Retina (tissue), 1 donor: Measurements from ENCODE around the gene PXYLP1.

ENCODE experiments used
- DNase-seq: peaks from one replicate; pipeline ENCODE4 v3.0.0-alpha.2; 2016

Gene PXYLP1

DNA sequence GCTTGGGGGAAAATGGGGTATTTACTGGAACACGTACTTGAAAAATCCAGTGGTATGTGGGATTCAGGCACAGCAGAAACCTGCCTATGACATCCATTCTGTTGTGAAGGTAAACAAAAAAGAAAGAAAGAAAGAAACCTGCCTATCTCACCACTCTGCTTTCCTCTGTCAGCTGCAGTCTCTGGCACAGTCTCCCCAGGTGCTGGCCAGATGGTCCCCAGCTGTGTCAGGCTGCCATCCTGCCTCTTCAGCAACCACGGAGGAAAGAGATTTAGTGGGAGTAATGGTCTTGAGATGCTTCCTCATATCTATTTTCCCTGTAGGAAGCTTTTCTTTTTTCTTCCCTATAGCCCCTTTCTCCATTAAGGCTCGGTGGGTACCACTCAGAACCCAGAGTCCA lies 2.5 kb upstream of the PXYLP1 start:
- peak; percentile 31 for DNase-seq

- DNase-seq: no peak
Measured at GRCh38 chr3:141230293-141230692, 1.3 kb upstream of the PXYLP1 start.

- peak; percentile 72 for DNase-seq
Measured at GRCh38 chr3:141231952-141232823, 563 bp downstream of the PXYLP1 start.

GRCh38 chr3:141233457-141234161 lies 2.0 kb downstream of the PXYLP1 start:
- DNase-seq: peak; percentile 26

DNA sequence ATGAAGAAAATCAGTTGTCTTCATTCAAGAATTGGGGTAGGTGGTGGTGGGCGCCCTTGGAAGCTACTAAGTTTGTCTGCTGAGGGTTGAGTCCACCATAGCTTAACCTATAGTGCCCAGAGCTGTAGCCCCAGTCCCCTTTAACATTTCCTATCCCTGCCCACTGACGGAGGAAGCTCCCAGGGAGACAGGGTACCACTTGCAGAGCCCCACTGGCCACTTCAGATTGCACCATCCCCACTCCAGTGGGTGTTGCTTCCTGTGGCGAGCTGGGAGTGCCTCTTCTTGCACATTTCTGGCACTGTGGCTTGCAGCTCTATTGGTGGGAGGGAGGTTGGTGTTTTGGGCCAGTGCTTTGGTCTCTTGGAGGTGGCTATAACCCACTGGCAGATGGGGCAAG lies 2.7 kb downstream of the PXYLP1 start:
- DNase-seq: no peak

GRCh38 chr3:141235661-141236171 lies 4.1 kb downstream of the PXYLP1 start:
- DNase-seq: no peak

DNA sequence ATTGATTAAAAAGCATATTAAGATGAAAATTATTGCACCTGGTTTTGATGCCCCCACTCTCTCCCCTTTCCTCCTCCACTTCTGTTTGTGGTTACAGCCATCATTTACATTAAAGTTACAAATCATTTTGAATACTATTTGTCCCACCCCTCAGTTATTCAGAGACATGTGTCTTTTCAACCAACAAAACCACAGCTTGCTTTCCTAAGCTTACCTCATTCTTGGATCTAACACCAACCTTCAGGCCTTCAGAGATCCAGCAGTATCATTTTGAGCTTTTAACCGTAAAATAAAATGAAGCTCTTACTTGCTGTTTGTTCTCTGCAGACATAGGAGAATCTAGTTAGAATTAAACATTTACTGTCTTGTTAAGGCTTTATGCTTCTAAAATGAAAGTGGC lies 4.7 kb downstream of the PXYLP1 start:
- no peak for DNase-seq

GRCh38 chr3:141237701-141238521 lies 6.3 kb downstream of the PXYLP1 start:
- DNase-seq: no peak

- no peak for DNase-seq
Measured at GRCh38 chr3:141239511-141240281, 8.1 kb downstream of the PXYLP1 start.

DNA sequence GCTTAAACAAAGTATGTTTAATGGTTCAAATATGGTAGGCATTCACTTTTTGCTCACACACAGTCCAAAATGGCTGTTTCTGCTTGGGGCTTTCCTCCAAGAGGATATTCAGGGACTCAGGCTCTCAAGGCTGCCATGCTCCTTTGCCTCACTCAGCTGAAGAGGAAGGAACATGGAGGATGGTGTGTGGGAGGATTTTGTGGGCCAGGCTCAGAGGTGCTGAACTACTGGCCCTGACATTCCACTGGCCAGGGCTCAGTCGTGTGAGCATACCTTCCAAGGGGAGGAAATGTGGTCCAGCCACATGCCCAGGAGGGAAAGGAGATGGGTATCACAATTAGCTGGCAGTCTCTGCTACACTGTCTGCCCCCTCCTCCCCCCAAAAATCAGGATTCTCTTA lies 8.7 kb downstream of the PXYLP1 start:
- DNase-seq: no peak

DNA sequence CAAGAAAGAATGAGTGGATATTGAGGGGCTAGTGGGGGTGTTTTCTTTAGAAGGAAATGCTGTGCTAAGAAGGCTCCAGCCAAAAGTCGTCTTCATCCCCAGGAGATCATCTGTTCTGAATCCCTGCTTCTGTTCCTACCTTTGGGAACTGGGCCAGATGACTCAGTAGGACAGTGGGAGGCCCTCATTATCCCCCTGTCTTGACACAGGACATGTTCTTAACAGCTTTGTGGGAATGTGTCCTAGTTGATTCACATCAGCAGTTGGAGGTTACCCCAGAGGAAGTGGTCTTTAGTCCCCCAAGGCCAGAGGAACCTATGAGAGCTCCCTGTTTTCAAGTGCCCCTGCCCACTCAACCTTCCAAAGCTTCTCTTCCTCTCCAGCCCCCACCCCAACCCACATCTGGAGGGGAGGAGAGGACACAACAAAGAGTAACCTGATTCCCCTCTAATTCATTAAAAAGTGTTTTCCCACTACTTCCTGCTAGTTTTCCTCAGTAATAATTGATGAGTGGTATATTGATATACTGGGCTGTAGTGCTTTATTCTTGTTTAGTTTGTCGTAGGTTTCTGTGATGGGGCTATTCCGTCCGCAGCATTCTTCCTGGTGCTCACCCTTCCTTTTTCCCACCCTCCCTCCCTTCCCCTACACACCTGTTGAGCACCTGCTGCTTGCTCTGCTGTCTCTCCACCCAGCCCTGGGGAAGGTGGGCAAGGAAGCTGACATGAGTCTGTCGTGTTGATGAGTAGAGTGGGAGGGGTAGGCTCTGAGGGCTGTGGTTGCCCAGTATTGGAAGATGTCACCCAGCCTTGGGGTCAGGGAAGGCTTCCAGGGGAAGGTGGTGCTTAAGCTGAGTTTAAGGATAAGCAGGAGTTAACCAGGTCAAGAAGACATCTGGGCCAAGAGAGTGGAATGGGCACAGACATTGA lies 9.3 kb downstream of the PXYLP1 start:
- DNase-seq: no peak

- no peak for DNase-seq
Measured at GRCh38 chr3:141241616-141242376, 10.2 kb downstream of the PXYLP1 start.

GRCh38 chr3:141242377-141243092 lies 10.9 kb downstream of the PXYLP1 start:
- no peak for DNase-seq

GRCh38 chr3:141243271-141243707 lies 11.7 kb downstream of the PXYLP1 start:
- peak; percentile 21 for DNase-seq

GRCh38 chr3:141246224-141246957 lies 14.8 kb downstream of the PXYLP1 start:
- no peak for DNase-seq

DNA sequence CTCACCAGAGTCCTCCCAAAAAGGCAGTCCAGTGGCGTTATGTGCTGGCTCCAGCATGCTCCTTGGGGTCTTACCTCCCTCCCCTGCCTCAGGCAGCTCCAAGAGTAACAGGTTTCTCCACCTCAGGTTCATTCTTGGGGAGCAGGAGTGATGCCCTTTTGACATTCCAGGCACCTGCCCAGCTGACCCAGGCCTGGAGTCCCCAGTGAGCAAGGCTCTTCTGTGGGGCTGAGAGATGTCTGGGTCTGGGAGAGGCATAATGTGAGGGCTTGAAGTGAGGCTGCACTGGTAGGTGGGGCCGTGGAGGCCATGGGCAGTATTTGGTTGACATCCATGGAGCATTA lies 15.3 kb downstream of the PXYLP1 start:
- DNase-seq: no peak

DNA sequence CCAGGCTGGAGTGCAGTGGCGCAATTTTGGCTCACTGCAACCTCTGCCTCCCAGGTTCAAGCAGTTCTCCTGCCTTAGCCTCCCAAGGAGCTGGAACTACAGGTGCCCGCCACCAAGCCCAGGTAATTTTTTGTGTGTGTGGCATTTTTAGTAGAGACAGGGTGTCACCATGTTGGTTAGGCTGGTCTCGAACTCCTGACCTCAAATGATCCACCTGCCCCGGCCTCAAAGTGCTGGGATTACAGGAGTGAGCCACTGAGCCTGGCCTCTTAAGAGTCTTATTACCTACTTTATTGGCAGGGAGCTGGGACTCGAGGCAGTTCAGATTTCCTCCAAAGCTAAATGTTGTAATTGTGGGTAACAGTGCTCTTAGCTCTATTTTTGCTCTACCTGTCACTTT lies 16.4 kb downstream of the PXYLP1 start:
- DNase-seq: no peak

DNA sequence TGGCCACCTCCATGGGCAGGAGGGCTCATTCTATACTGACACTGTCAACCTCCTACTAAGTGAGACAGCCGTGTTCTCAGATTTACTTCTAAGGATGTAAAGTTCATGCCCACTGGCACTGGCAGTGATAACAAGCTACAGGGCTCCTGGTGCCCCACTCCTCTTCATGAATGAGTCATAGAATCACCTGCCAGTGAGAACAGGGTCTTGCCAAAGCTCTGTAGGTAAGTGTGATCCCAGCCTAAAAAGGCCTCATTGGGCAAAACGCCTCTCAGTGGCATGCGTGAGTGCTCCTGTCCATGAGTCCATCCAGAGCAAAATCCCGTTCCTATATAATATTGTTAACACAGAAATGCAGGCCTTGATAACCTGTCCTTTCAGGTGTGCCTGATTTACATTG lies 17.4 kb downstream of the PXYLP1 start:
- DNase-seq: no peak

DNA sequence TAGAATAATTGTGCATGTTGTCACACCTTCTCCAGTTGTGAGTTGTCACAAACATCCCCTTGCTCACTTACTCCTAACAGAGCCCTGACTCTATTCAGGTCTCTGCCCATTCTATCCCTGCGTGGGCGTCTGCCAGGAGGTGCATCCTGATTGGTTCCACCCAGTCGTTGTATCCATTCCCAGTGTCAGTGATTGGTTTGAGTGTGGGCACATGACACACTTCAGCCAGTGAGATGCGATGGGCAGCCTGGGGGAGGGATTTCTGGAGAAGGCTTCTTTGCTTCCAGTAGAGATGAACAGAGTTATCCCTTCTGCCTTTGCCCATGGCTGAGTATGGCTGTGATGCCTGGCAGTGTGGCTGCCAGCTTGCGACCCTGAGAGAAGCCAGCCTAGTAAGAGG lies 18.7 kb downstream of the PXYLP1 start:
- DNase-seq: no peak
